HG03439 (cell line): ENCODE data around the gene DPYD.
"Not testable (repeated sequence)": the region's sequence is repeated elsewhere in the genome, so short reads cannot be mapped to it uniquely, and the experiment has no call there.

Experiments
- ATAC-seq: cut with Tn5 transposase; IDR thresholded peaks from one replicate; pipeline ENCODE4 v1.9.1; 2021; ENCODE audit warnings: mild to moderate bottlenecking, moderate library complexity; ENCODE audit not compliant: unreplicated experiment

Gene DPYD

GRCh38 chr1:97379387-97380075 is 541.3 kb downstream of the DPYD start:
- no peak for ATAC-seq

GRCh38 chr1:97378596-97378995 is 542.2 kb downstream of the DPYD start:
- no peak for ATAC-seq

- no peak for ATAC-seq
Observed at GRCh38 chr1:97377432-97378034, 543.3 kb downstream of the DPYD start.

GRCh38 chr1:97373000-97373399 is 547.8 kb downstream of the DPYD start:
- ATAC-seq: no peak

- no peak for ATAC-seq
Observed at GRCh38 chr1:97372531-97372930, 548.3 kb downstream of the DPYD start.

- ATAC-seq: no peak
Observed at GRCh38 chr1:97368296-97368695, 552.5 kb downstream of the DPYD start.

GRCh38 chr1:97366984-97367383 is 553.9 kb downstream of the DPYD start:
- ATAC-seq: no peak

GRCh38 chr1:97365026-97365425 is 555.8 kb downstream of the DPYD start:
- no peak for ATAC-seq

- ATAC-seq: no peak
Observed at GRCh38 chr1:97364086-97364485, 556.7 kb downstream of the DPYD start.

GRCh38 chr1:97356309-97356708 is 564.5 kb downstream of the DPYD start:
- no peak for ATAC-seq

GRCh38 chr1:97352936-97353382 is 567.9 kb downstream of the DPYD start:
- no peak for ATAC-seq

GRCh38 chr1:97351846-97352245 is 569.0 kb downstream of the DPYD start:
- ATAC-seq: no peak

- no peak for ATAC-seq
Observed at GRCh38 chr1:97350662-97351061, 570.2 kb downstream of the DPYD start.

GRCh38 chr1:97350241-97350640 is 570.6 kb downstream of the DPYD start:
- no peak for ATAC-seq

GRCh38 chr1:97349794-97350193 is 571.0 kb downstream of the DPYD start:
- ATAC-seq: not testable (repeated sequence)

GRCh38 chr1:97348599-97349265 is 572.1 kb downstream of the DPYD start:
- ATAC-seq: no peak

GRCh38 chr1:97340951-97341350 is 579.9 kb downstream of the DPYD start:
- no peak for ATAC-seq

- ATAC-seq: no peak
Observed at GRCh38 chr1:97338347-97338746, 582.5 kb downstream of the DPYD start.

- no peak for ATAC-seq
Observed at GRCh38 chr1:97337250-97338030, 583.4 kb downstream of the DPYD start.

- no peak for ATAC-seq
Observed at GRCh38 chr1:97334454-97334853, 586.4 kb downstream of the DPYD start.

- no peak for ATAC-seq
Observed at GRCh38 chr1:97332716-97333115, 588.1 kb downstream of the DPYD start.
